ENCODE data around the gene NAV1. TPM values are rescaled to one million over a fixed set of nuclear protein-coding genes. Genes with fewer than 3 reads are reported as not detected.

NAV1 gene
- total and polyA plus RNA-seq, 9 of the 15 experiments (the other 6 are each of a cell fraction or from before 2014, with no cell fraction given): 0.91 to 16.8 (median 3.2) TPM

- intact Hi-C loops (cut with micrococcal nuclease): loop anchor here (1.0 to 2.0 kb wide), 2 partner anchors 16 to 24 kb away; no protein-coding TSS in a partner anchor
- no peak for TF ChIP-seq NR4A1 (CRISPR knock-in tag; IDR thresholded peaks at IDR 0.05)
- TF ChIP-seq NR4A1 (tag; IDR thresholded peaks at IDR 0.05): 0 out of 2 replicates have a peak, but pooled peaks have one; percentile 43
- TF ChIP-seq, protein P1, sequence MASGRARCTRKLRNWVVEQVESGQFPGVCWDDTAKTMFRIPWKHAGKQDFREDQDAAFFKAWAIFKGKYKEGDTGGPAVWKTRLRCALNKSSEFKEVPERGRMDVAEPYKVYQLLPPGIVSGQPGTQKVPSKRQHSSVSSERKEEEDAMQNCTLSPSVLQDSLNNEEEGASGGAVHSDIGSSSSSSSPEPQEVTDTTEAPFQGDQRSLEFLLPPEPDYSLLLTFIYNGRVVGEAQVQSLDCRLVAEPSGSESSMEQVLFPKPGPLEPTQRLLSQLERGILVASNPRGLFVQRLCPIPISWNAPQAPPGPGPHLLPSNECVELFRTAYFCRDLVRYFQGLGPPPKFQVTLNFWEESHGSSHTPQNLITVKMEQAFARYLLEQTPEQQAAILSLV (tag; IDR thresholded peaks at IDR 0.05): no peak
- no peak for TF ChIP-seq POLR3A (IDR thresholded peaks at IDR 0.05; ENCODE audit: borderline replicate concordance, extremely low read depth, insufficient read depth, insufficient read length)
- TF ChIP-seq, protein P2, sequence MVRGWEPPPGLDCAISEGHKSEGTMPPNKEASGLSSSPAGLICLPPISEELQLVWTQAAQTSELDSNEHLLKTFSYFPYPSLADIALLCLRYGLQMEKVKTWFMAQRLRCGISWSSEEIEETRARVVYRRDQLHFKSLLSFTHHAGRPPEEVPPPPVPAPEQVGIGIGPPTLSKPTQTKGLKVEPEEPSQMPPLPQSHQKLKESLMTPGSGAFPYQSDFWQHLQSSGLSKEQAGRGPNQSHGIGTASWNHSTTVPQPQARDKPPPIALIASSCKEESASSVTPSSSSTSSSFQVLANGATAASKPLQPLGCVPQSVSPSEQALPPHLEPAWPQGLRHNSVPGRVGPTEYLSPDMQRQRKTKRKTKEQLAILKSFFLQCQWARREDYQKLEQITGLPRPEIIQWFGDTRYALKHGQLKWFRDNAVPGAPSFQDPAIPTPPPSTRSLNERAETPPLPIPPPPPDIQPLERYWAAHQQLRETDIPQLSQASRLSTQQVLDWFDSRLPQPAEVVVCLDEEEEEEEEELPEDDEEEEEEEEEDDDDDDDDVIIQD (CRISPR knock-in tag; IDR thresholded peaks at IDR 0.05): no peak
- no peak for TF ChIP-seq SMAD2 (IDR thresholded peaks at IDR 0.05; ENCODE audit: low read depth, low read length)
- TF ChIP-seq, protein P3, sequence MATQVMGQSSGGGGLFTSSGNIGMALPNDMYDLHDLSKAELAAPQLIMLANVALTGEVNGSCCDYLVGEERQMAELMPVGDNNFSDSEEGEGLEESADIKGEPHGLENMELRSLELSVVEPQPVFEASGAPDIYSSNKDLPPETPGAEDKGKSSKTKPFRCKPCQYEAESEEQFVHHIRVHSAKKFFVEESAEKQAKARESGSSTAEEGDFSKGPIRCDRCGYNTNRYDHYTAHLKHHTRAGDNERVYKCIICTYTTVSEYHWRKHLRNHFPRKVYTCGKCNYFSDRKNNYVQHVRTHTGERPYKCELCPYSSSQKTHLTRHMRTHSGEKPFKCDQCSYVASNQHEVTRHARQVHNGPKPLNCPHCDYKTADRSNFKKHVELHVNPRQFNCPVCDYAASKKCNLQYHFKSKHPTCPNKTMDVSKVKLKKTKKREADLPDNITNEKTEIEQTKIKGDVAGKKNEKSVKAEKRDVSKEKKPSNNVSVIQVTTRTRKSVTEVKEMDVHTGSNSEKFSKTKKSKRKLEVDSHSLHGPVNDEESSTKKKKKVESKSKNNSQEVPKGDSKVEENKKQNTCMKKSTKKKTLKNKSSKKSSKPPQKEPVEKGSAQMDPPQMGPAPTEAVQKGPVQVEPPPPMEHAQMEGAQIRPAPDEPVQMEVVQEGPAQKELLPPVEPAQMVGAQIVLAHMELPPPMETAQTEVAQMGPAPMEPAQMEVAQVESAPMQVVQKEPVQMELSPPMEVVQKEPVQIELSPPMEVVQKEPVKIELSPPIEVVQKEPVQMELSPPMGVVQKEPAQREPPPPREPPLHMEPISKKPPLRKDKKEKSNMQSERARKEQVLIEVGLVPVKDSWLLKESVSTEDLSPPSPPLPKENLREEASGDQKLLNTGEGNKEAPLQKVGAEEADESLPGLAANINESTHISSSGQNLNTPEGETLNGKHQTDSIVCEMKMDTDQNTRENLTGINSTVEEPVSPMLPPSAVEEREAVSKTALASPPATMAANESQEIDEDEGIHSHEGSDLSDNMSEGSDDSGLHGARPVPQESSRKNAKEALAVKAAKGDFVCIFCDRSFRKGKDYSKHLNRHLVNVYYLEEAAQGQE (IDR thresholded peaks at IDR 0.05; ENCODE audit: borderline replicate concordance): no peak
- TF ChIP-seq, protein P3 (CRISPR knock-in tag; IDR thresholded peaks at IDR 0.05; ENCODE audit: low read depth): 0 out of 2 replicates have a peak, but pooled peaks have one; percentile 6
- TF ChIP-seq MBD2 (IDR thresholded peaks at IDR 0.05; ENCODE audit: borderline replicate concordance, low read depth): no peak
Measured at GRCh38 chr1:201582705-201583442, 43.9 kb downstream of the NAV1 start.

More at GRCh38 chr1:201582705-201583442, 43.9 kb downstream of the NAV1 start:
- ATAC-seq: peak; percentile 61
- no peaks in the 10 kb centered on the region for H3K9me1 ChIP-seq (ENCODE audit: control insufficient read depth, insufficient read depth, low read length)
- H3K79me2 ChIP-seq (ENCODE audit: control insufficient read depth, insufficient read depth, low read length): no peaks in the 10 kb centered on the region
- BruUV-seq (replicated peaks): no TSS peak
- peak overlapping the region; percentile 49 for H3K27ac ChIP-seq (ENCODE audit: extremely low read depth, low read depth, low read length)
- CTCF ChIA-PET (ENCODE audit: low intra/inter-chr PET ratio): interaction anchor here (0.6 kb wide), 1 partner anchor 46 kb away, joined by 3 read pairs; no protein-coding TSS in a partner anchor
- peaks cover 34 to 53% of the 10 kb centered on the region in 2 experiments for H3K4me1 ChIP-seq (replicated peaks in 1 of 2; ENCODE audit: control insufficient read depth in 2 of 2, insufficient read depth in 2 of 2, low read length in 2 of 2)
- no peaks in the 10 kb centered on the region for H3K9me3 ChIP-seq (replicated peaks; ENCODE audit: control insufficient read depth, insufficient read depth, low read depth, low read length)
- POLR2A ChIA-PET: interaction anchor here (0.6 to 3.6 kb wide), 14 partner anchors 8 to 71 kb away, joined by 3 to 13 read pairs (median 4); no protein-coding TSS in a partner anchor
- no peak overlapping the region for H3K4me3 ChIP-seq
- peak; percentile 52 to 87 (median 70) for DNase-seq (ENCODE audit: extremely low read depth in 1 of 4, low spot score in 3 of 4)
- H3K27me3 ChIP-seq (ENCODE audit: control insufficient read depth in 2 of 2, insufficient read depth in 2 of 2, low read length in 2 of 2): no peaks in the 10 kb centered on the region
- H3K4me2 ChIP-seq (ENCODE audit: insufficient read depth, low read length): peak overlapping the region; percentile 57
- H4K20me1 ChIP-seq (replicated peaks; ENCODE audit: control insufficient read depth, insufficient read depth, low read length): no peaks in the 10 kb centered on the region
- peak; percentile 79 for FAIRE-seq
- 59% methylated on average over 14 of the region's 14 CpGs for WGBS (ENCODE audit: insufficient coverage, low coverage, missing lambda C conversion rate)
- peak overlapping the region; percentile 78 for H2AFZ ChIP-seq (ENCODE audit: low read depth, low read length)
- in situ Hi-C loops (cut with MboI): no loop called here
- H3K36me3 ChIP-seq (ENCODE audit: control insufficient read depth, insufficient read depth, low read length): no peaks in the 10 kb centered on the region
- peak overlapping the region; percentile 32 to 83 for H3K9ac ChIP-seq (ENCODE audit: insufficient read depth in 1 of 2, low read depth in 2 of 2, low read length in 2 of 2)

All from K562 (cell line).